Activated CD4-positive, alpha-beta memory T cell treated with anti-CD3 and anti-CD28 coated beads for 36 hours (primary cell): ENCODE measurements around the gene CACNA1A. TPM values are rescaled to one million over a fixed set of nuclear protein-coding genes. Genes with fewer than 3 reads are reported as not detected.

Experiments used
- CTCF ChIA-PET: fragments of 350-600 bp; sonication (Branson Sonifier 250); formaldehyde crosslinking; loops from one replicate; lab custom pipeline; 2021; ENCODE audit warnings: antibody characterized with exemption, inconsistent platforms; lab: Charles Lee
- POLR2A ChIA-PET: fragments of 350-600 bp; sonication (Branson Sonifier 250); formaldehyde crosslinking; loops from one replicate; lab custom pipeline; 2021; ENCODE audit warnings: antibody characterized with exemption; lab: Charles Lee
- DNase-seq: peaks from one replicate; pipeline ENCODE4 v3.0.0-alpha.2; 2020
- H3K27ac Mint-ChIP-seq: one replicate; pipeline ENCODE4 v1.8.0; 2021; ENCODE audit warnings: mixed read lengths
- H3K27me3 Mint-ChIP-seq: one replicate; pipeline ENCODE4 v1.8.0; 2021; ENCODE audit warnings: mixed read lengths
- H3K36me3 Mint-ChIP-seq: one replicate; pipeline ENCODE4 v1.8.0; 2021; ENCODE audit warnings: mixed read lengths
- H3K4me1 Mint-ChIP-seq: one replicate; pipeline ENCODE4 v1.8.0; 2021; ENCODE audit warnings: low read depth, mixed read lengths
- H3K4me3 Mint-ChIP-seq: one replicate; pipeline ENCODE4 v1.8.0; 2021; ENCODE audit warnings: mild to moderate bottlenecking, mixed read lengths
- H3K9me3 Mint-ChIP-seq: one replicate; pipeline ENCODE4 v1.8.0; 2021; ENCODE audit warnings: mixed read lengths
- intact Hi-C: fragments of 100-400 bp; cut with micrococcal nuclease; formaldehyde crosslinking; loops from one replicate; pipeline ENCODE4 v1.15.1; 2023
- total RNA-seq, 2 experiments: library from RNA; stranded (reverse); gene quantifications; one replicate each; pipeline ENCODE4 v1.2.3, GENCODE V29; 2021

CACNA1A gene
- total RNA-seq, 2 experiments from 2014 or later, result 0.46 to 0.74 TPM

GRCh38 chr19:13255041-13255718 is 251.1 kb downstream of the CACNA1A start:
- Mint-ChIP-seq H3K27ac (no peak overlapping the region), H3K4me3 (no peak overlapping the region), H3K27me3 (peaks cover 18% of the 10 kb centered on the region), H3K36me3 (no peaks in the 10 kb centered on the region), H3K4me1 (no peaks in the 10 kb centered on the region), H3K9me3 (peaks cover 5% of the 10 kb centered on the region)
- DNase-seq, result no peak
- CTCF ChIA-PET, result interaction anchor here (1.0 kb wide), 1 partner anchor 60 kb away, joined by 3 read pairs; no protein-coding TSS in a partner anchor
- intact Hi-C loops, result no loop called here
- POLR2A ChIA-PET, result no interaction called here

GRCh38 chr19:13252569-13253335 is 253.5 kb downstream of the CACNA1A start:
- ChIA-PET POLR2A (no interaction called here), CTCF (interaction anchor here (1.5 kb wide), 1 partner anchor 10 kb away, joined by 5 read pairs; no protein-coding TSS in a partner anchor)
- Mint-ChIP-seq H3K4me3 (no peak overlapping the region), H3K27ac (no peak overlapping the region), H3K36me3 (no peaks in the 10 kb centered on the region), H3K4me1 (no peaks in the 10 kb centered on the region), H3K27me3 (peaks cover 11% of the 10 kb centered on the region), H3K9me3 (peaks cover 5% of the 10 kb centered on the region)
- DNase-seq, result no peak
- intact Hi-C loops, result no loop called here

- ChIA-PET POLR2A (no interaction called here), CTCF (no interaction called here)
- H3K36me3 Mint-ChIP-seq, result no peaks in the 10 kb centered on the region
- intact Hi-C loops, result no loop called here
- DNase-seq, result no peak
- no peaks in the 10 kb centered on the region for H3K27me3 Mint-ChIP-seq
- H3K9me3 Mint-ChIP-seq, result no peaks in the 10 kb centered on the region
- H3K4me1 Mint-ChIP-seq, result peaks cover 23% of the 10 kb centered on the region
- no peak overlapping the region for H3K4me3 Mint-ChIP-seq
- H3K27ac Mint-ChIP-seq, result no peak overlapping the region
Observed at GRCh38 chr19:13244920-13245319, 261.4 kb downstream of the CACNA1A start.

GRCh38 chr19:13241231-13242104 is 264.8 kb downstream of the CACNA1A start:
- H3K27me3 Mint-ChIP-seq, result no peaks in the 10 kb centered on the region
- no peaks in the 10 kb centered on the region for H3K36me3 Mint-ChIP-seq
- peak overlapping the region; percentile 46 for H3K4me3 Mint-ChIP-seq
- H3K4me1 Mint-ChIP-seq, result peaks cover 23% of the 10 kb centered on the region
- CTCF ChIA-PET, result no interaction called here
- peak overlapping the region; percentile 29 for H3K27ac Mint-ChIP-seq
- intact Hi-C loops, result loop anchor here (2.0 kb wide), 1 partner anchor 33 kb away; no protein-coding TSS in a partner anchor
- H3K9me3 Mint-ChIP-seq, result no peaks in the 10 kb centered on the region
- DNase-seq, result peak; percentile 75
- POLR2A ChIA-PET, result no interaction called here

- ChIA-PET POLR2A (interaction anchor here (0.6 kb wide), 1 partner anchor 837 kb away, joined by 3 read pairs; no protein-coding TSS in a partner anchor), CTCF (no interaction called here)
- intact Hi-C loops, result loop anchor here (2.0 kb wide), 1 partner anchor 32 kb away; no protein-coding TSS in a partner anchor
- Mint-ChIP-seq H3K27me3 (no peaks in the 10 kb centered on the region), H3K4me3 (no peak overlapping the region), H3K9me3 (peaks cover 5% of the 10 kb centered on the region), H3K4me1 (peaks cover 23% of the 10 kb centered on the region), H3K36me3 (no peaks in the 10 kb centered on the region), H3K27ac (no peak overlapping the region)
- peak; percentile 11 for DNase-seq
Observed at GRCh38 chr19:13240312-13241022, 265.8 kb downstream of the CACNA1A start.

GRCh38 chr19:13238891-13239534 is 267.3 kb downstream of the CACNA1A start:
- no peak overlapping the region for H3K4me3 Mint-ChIP-seq
- POLR2A ChIA-PET, result no interaction called here
- H3K9me3 Mint-ChIP-seq, result peaks cover 8% of the 10 kb centered on the region
- H3K27ac Mint-ChIP-seq, result no peak overlapping the region
- DNase-seq, result no peak
- no peaks in the 10 kb centered on the region for H3K36me3 Mint-ChIP-seq
- no peaks in the 10 kb centered on the region for H3K27me3 Mint-ChIP-seq
- intact Hi-C loops, result no loop called here
- H3K4me1 Mint-ChIP-seq, result peaks cover 35% of the 10 kb centered on the region
- CTCF ChIA-PET, result no interaction called here

GRCh38 chr19:13234518-13234917 is 271.8 kb downstream of the CACNA1A start:
- POLR2A ChIA-PET, result no interaction called here
- Mint-ChIP-seq H3K9me3 (peaks cover 8% of the 10 kb centered on the region), H3K4me1 (peaks cover 13% of the 10 kb centered on the region), H3K27ac (peak overlapping the region; percentile 44), H3K4me3 (no peak overlapping the region), H3K36me3 (no peaks in the 10 kb centered on the region), H3K27me3 (peaks cover 2% of the 10 kb centered on the region)
- DNase-seq, result peak; percentile 77
- CTCF ChIA-PET, result interaction anchor here (0.9 kb wide), 1 partner anchor 19 kb away, joined by 3 read pairs; no protein-coding TSS in a partner anchor
- intact Hi-C loops, result no loop called here

GRCh38 chr19:13231663-13232062 is 274.6 kb downstream of the CACNA1A start:
- POLR2A ChIA-PET, result no interaction called here
- Mint-ChIP-seq H3K4me1 (peaks cover 13% of the 10 kb centered on the region), H3K27me3 (peaks cover 3% of the 10 kb centered on the region), H3K27ac (no peak overlapping the region), H3K9me3 (peaks cover 8% of the 10 kb centered on the region), H3K4me3 (no peak overlapping the region), H3K36me3 (no peaks in the 10 kb centered on the region)
- intact Hi-C loops, result no loop called here
- DNase-seq, result no peak
- CTCF ChIA-PET, result interaction anchor here (0.7 to 1.1 kb wide), 2 partner anchors 37 to 111 kb away, joined by 3 read pairs; no protein-coding TSS in a partner anchor

- peaks cover 15% of the 10 kb centered on the region for H3K27me3 Mint-ChIP-seq
- H3K4me1 Mint-ChIP-seq, result peaks cover under 1% of the 10 kb centered on the region
- CTCF ChIA-PET, result no interaction called here
- no peak for DNase-seq
- no peak overlapping the region for H3K27ac Mint-ChIP-seq
- no peak overlapping the region for H3K4me3 Mint-ChIP-seq
- POLR2A ChIA-PET, result no interaction called here
- H3K9me3 Mint-ChIP-seq, result no peaks in the 10 kb centered on the region
- intact Hi-C loops, result no loop called here
- H3K36me3 Mint-ChIP-seq, result no peaks in the 10 kb centered on the region
Observed at GRCh38 chr19:13229246-13229645, 277.0 kb downstream of the CACNA1A start.

- CTCF ChIA-PET, result no interaction called here
Observed at GRCh38 chr19:13228561-13228960, 277.7 kb downstream of the CACNA1A start.

GRCh38 chr19:13226983-13227382 is 279.3 kb downstream of the CACNA1A start:
- ChIA-PET CTCF (no interaction called here), POLR2A (no interaction called here)
- Mint-ChIP-seq H3K27me3 (peaks cover 14% of the 10 kb centered on the region), H3K4me1 (no peaks in the 10 kb centered on the region), H3K4me3 (no peak overlapping the region), H3K36me3 (no peaks in the 10 kb centered on the region), H3K9me3 (no peaks in the 10 kb centered on the region), H3K27ac (no peak overlapping the region)
- intact Hi-C loops, result no loop called here
- DNase-seq, result no peak

More at GRCh38 chr19:13228561-13228960, 277.7 kb downstream of the CACNA1A start:
- no peak overlapping the region for H3K4me3 Mint-ChIP-seq
- intact Hi-C loops, result no loop called here
- no peak overlapping the region for H3K27ac Mint-ChIP-seq
- DNase-seq, result no peak
- POLR2A ChIA-PET, result no interaction called here
- H3K27me3 Mint-ChIP-seq, result peaks cover 15% of the 10 kb centered on the region
- no peaks in the 10 kb centered on the region for H3K4me1 Mint-ChIP-seq
- no peaks in the 10 kb centered on the region for H3K9me3 Mint-ChIP-seq
- no peaks in the 10 kb centered on the region for H3K36me3 Mint-ChIP-seq
